Measurements from ENCODE around the gene ABHD2. TPM values are rescaled to one million over a fixed set of nuclear protein-coding genes. Genes with fewer than 3 reads are reported as not detected.

The ABHD2 gene
- total RNA-seq, 1 donor from 2014 or later = 53.1 TPM

DNA sequence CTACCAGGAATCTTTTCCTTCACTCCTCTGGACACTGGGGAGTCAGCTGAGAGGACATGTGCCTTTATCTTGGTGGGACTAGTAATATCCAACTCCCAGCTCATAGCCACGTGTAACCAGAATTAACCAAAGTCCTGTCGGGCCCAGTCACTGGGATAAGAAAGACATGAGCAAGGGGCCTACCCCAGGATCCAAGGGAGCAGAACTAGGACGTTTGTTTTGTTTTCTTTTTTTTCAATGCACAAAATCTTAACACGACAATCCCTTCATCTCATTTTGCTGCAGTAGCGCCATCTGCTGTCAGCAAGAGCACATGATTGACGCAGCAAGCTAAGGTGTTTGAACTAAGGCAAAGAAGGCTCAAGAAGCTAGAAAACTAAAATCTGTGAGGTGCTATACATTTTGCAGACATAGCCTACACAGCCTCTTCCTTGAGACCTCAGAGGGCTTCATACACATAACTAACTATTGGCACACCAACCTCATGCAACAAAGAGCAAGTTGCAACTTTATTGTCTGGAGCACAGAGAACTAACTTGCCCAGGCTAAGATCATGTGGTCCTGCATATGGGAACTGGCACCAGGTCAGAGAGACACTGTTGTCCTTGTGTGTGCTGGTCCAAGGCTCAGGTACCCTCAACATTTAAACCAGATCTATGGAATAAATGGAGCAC, 89.5 kb downstream of the ABHD2 start:
- Mint-ChIP-seq H3K4me1 (ENCODE audit: low read depth) (peaks cover 10% of the 10 kb centered on the region), H3K4me3 (ENCODE audit: low read depth) (no peak overlapping the region), H3K27ac (peak overlapping the region; percentile 34), H3K36me3 (ENCODE audit: insufficient read depth) (peaks cover 4% of the 10 kb centered on the region), H3K27me3 (no peaks in the 10 kb centered on the region), H3K9me3 (ENCODE audit: low read depth) (no peaks in the 10 kb centered on the region)
- peak; percentile 49 for DNase-seq (ENCODE audit: low spot score, unreplicated experiment)
- TF ChIP-seq CTCF (IDR thresholded peaks at IDR 0.05; ENCODE audit: unreplicated experiment) = peak; percentile 92

DNA sequence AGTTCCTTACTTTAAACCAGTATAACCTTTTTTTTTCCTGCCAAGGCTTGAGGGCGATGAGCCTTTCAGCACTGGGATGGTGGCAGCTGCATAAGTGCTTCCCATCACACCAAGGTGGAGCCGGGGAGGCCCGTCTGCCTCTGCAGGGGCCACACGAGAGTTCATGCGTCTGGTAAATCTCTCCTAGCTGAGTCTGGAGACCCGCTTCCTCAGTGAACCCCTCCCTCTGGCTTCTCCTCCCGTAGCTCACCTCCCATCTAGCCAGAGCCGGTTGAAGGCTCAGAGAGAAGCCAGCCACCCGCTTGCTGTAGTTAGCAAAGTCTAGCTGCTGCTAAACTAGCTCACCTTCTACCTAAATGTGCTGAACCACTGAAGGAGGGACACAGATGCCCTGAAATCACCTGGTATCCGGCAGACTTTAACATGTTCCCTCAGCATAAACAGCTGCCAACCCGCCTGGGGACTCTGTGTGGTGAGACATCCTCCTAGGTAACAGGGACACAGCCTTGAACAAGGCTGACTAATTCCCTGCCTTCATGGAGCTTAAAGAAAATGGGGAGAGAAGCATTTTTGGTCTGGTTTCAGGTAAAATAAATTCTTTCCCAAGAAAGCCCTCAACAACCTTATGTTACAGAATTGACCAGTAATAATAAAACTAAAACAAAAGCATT, 90.2 kb downstream of the ABHD2 start:
- Mint-ChIP-seq H3K9me3 (ENCODE audit: low read depth) (no peaks in the 10 kb centered on the region), H3K27ac (no peak overlapping the region), H3K4me3 (ENCODE audit: low read depth) (no peak overlapping the region), H3K4me1 (ENCODE audit: low read depth) (peaks cover 10% of the 10 kb centered on the region), H3K36me3 (ENCODE audit: insufficient read depth) (peaks cover 4% of the 10 kb centered on the region), H3K27me3 (no peaks in the 10 kb centered on the region)
- no peak for DNase-seq (ENCODE audit: low spot score, unreplicated experiment)
- TF ChIP-seq CTCF (IDR thresholded peaks at IDR 0.05; ENCODE audit: unreplicated experiment) = no peak

DNA sequence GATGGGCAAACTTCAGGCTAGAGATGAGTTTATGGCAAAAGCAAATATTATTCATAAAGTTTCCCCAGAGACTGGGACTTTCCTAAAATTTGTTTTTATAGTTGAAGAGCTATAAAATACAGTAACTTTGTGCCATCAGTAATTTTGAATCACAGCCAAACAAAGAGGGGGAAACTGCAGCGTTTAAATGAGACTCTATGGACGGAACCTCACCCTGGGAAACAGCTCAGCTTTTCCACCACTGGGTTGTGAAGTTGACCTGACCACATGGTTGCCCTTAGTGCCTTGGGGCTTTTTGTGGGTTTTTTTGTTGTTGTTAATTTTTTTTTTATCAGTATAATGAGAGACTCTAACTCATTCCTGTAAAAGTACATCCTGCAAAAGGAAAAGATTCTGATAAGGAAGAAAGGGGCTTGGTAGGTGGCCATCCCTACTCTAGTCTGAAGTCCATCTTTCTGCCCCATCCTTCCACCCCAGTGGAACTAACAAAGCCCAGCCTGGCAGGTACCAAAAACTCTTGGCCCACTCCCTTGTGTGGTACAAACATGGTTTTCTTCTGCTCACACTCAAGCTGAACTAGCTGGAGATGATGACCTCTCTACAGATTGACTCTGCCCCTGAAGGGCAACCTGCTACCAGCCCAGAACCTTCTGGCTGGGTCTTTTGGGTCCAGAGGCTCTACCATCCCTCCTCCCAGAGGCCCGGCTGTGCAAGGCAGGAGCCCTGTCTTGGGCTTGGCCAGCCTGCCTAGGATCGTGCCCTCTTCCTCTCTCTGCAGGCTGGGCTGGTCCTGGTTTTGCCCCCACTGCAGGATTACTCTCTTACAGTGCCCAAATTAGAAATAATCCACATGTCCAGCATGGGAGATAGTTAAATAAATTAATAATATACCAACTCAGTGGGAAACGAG, 92.0 kb downstream of the ABHD2 start:
- Mint-ChIP-seq H3K9me3 (ENCODE audit: low read depth) (no peaks in the 10 kb centered on the region), H3K36me3 (ENCODE audit: insufficient read depth) (peaks cover 6% of the 10 kb centered on the region), H3K27ac (no peak overlapping the region), H3K4me1 (ENCODE audit: low read depth) (peaks cover 12% of the 10 kb centered on the region), H3K27me3 (no peaks in the 10 kb centered on the region), H3K4me3 (ENCODE audit: low read depth) (no peak overlapping the region)
- no peak for TF ChIP-seq CTCF (IDR thresholded peaks at IDR 0.05; ENCODE audit: unreplicated experiment)
- no peak for DNase-seq (ENCODE audit: low spot score, unreplicated experiment)

GRCh38 chr15:89184357-89184756, 96.1 kb downstream of the ABHD2 start:
- Mint-ChIP-seq H3K27me3 (no peaks in the 10 kb centered on the region), H3K4me1 (ENCODE audit: low read depth) (peaks cover 12% of the 10 kb centered on the region), H3K27ac (no peak overlapping the region), H3K36me3 (ENCODE audit: insufficient read depth) (peaks cover 4% of the 10 kb centered on the region), H3K9me3 (ENCODE audit: low read depth) (no peaks in the 10 kb centered on the region), H3K4me3 (ENCODE audit: low read depth) (no peak overlapping the region)
- DNase-seq (ENCODE audit: low spot score, unreplicated experiment) = no peak
- TF ChIP-seq CTCF (IDR thresholded peaks at IDR 0.05; ENCODE audit: unreplicated experiment) = no peak

DNA sequence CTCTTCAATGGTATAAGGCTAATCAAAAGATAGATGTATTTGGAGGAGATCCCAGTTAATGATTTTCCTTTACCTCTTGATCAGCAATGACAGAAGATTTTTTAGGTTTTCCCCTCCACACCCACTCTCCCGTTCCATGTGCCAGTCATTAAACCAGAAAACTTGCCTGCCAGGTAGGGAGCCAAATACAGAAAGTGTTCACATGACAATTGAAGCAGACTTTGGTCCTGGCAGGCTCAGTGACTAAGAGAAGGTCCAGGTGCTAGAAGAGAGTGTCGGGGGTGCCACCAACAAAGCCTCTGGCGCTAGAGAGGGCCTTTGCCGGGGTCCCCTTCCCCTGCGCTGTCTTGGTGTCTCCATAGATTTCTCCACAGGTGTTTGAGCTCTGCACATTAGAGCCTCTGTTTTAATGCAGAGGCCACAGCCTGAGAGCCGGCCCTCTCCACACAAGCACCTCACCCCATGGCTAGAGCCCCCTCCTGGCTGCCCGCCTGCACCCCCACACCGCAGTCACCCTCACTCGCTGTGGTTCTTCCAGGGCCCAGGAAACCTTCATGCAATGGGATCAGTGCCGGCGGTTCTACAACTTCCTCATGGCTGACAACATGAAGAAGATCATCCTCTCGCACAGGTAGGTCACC, 96.8 kb downstream of the ABHD2 start:
- no peak overlapping the region for H3K27ac Mint-ChIP-seq
- no peak overlapping the region for H3K4me3 Mint-ChIP-seq (ENCODE audit: low read depth)
- DNase-seq (ENCODE audit: low spot score, unreplicated experiment) = no peak
- no peaks in the 10 kb centered on the region for H3K27me3 Mint-ChIP-seq
- H3K9me3 Mint-ChIP-seq (ENCODE audit: low read depth) = no peaks in the 10 kb centered on the region
- TF ChIP-seq CTCF (IDR thresholded peaks at IDR 0.05; ENCODE audit: unreplicated experiment) = no peak
- H3K36me3 Mint-ChIP-seq (ENCODE audit: insufficient read depth) = peaks cover 6% of the 10 kb centered on the region
- H3K4me1 Mint-ChIP-seq (ENCODE audit: low read depth) = peaks cover 12% of the 10 kb centered on the region

Data from progenitor cell of endocrine pancreas (in vitro differentiated cells).